GM23338 (cell line): Measurements from ENCODE around the gene SLC25A44. TPM values are rescaled to one million over a fixed set of nuclear protein-coding genes. Genes with fewer than 3 reads are reported as not detected.

Source experiments
- ATAC-seq: fragments of 200-7000 bp; cut with Tn5 transposase; 3 replicates; pipeline ENCODE4 v1.9.1; 2020
- DNase-seq: peaks from one replicate; pipeline ENCODE4 v3.0.0-alpha.2; 2015; ENCODE audit warnings: low spot score
- H2AFZ ChIP-seq: fragments of 200-600 bp; sonication (generic); 2 replicates; pipeline ENCODE4 v1.8.0; 2016; ENCODE audit warnings: antibody characterized with exemption, mild to moderate bottlenecking, moderate library complexity
- H3F3A ChIP-seq: fragments of 200-600 bp; sonication (generic); replicated peaks from 2 replicates; pipeline ENCODE4 v1.8.0; 2017; ENCODE audit warnings: antibody characterized with exemption, mixed run types, low read depth
- H3K27ac ChIP-seq: fragments of 200-600 bp; sonication (generic); 2 replicates; pipeline ENCODE4 v1.6.1; 2016; ENCODE audit warnings: low read depth
- H3K27me3 ChIP-seq: fragments of 200-600 bp; sonication (generic); 2 replicates; pipeline ENCODE4 v1.8.0; 2016; ENCODE audit warnings: mild to moderate bottlenecking, mixed run types, moderate library complexity; ENCODE audit not compliant: insufficient read depth
- H3K36me3 ChIP-seq: fragments of 200-600 bp; sonication (generic); 2 replicates; pipeline ENCODE4 v1.8.0; 2016; ENCODE audit warnings: mild to moderate bottlenecking; ENCODE audit not compliant: insufficient read depth
- H3K4me1 ChIP-seq: fragments of 200-600 bp; sonication (generic); 2 replicates; pipeline ENCODE4 v1.8.0; 2016; ENCODE audit warnings: mild to moderate bottlenecking, moderate library complexity; ENCODE audit not compliant: insufficient read depth
- H3K4me2 ChIP-seq: fragments of 200-600 bp; sonication (generic); 2 replicates; pipeline ENCODE4 v1.7.1; 2017; ENCODE audit warnings: mixed run types
- H3K4me3 ChIP-seq: fragments of 200-600 bp; sonication (generic); 2 replicates; pipeline ENCODE4 v1.6.1; 2016; ENCODE audit warnings: mixed run types
- H3K79me2 ChIP-seq: fragments of 200-600 bp; sonication (generic); replicated peaks from 2 replicates; pipeline ENCODE4 v1.8.0; 2017; ENCODE audit warnings: mild to moderate bottlenecking; ENCODE audit not compliant: insufficient read depth
- H3K9me2 ChIP-seq: fragments of 200-600 bp; sonication (generic); 2 replicates; pipeline ENCODE4 v1.8.0; 2017; ENCODE audit not compliant: insufficient read depth
- H4K20me1 ChIP-seq: fragments of 200-600 bp; sonication (generic); replicated peaks from 2 replicates; pipeline ENCODE4 v1.8.0; 2017; ENCODE audit warnings: mild to moderate bottlenecking; ENCODE audit not compliant: insufficient read depth
- H3K27ac Mint-ChIP-seq: 2 replicates; pipeline ENCODE4 v1.8.0; 2020; ENCODE audit warnings: inconsistent platforms, mild to moderate bottlenecking, moderate library complexity, mixed read lengths
- H3K27me3 Mint-ChIP-seq: 3 replicates; pipeline ENCODE4 v1.8.0; 2022; ENCODE audit warnings: low read depth, mild to moderate bottlenecking, moderate library complexity, mixed read lengths, inconsistent platforms; ENCODE audit not compliant: insufficient read depth, poor library complexity
- H3K36me3 Mint-ChIP-seq: 3 replicates; pipeline ENCODE4 v1.8.0; 2021; ENCODE audit warnings: low read depth, mild to moderate bottlenecking, inconsistent platforms, moderate library complexity, mixed read lengths
- H3K4me1 Mint-ChIP-seq: 3 replicates; pipeline ENCODE4 v1.8.0; 2020; ENCODE audit warnings: mild to moderate bottlenecking, inconsistent platforms, mixed read lengths
- H3K4me3 Mint-ChIP-seq: 3 replicates; pipeline ENCODE4 v1.8.0; 2021; ENCODE audit warnings: moderate library complexity, mild to moderate bottlenecking, inconsistent platforms, mixed read lengths
- H3K9me3 Mint-ChIP-seq: 3 replicates; pipeline ENCODE4 v1.8.0; 2020; ENCODE audit warnings: moderate library complexity, mild to moderate bottlenecking, inconsistent platforms, mixed read lengths
- CREB1 ChIP-seq: fragments of 250-450 bp; sonication (Bioruptor Pico); IDR thresholded peaks from 2 replicates; pipeline ENCODE4 v1.5.0; 2020; ENCODE audit warnings: low read depth, mild to moderate bottlenecking, moderate library complexity
- EZH2phosphoT487 ChIP-seq: fragments of 200-600 bp; sonication (generic); IDR thresholded peaks from one replicate; pipeline ENCODE4 v1.8.1; 2018; ENCODE audit warnings: antibody characterized with exemption; ENCODE audit not compliant: unreplicated experiment
- NANOG ChIP-seq: IDR thresholded peaks from 2 replicates; pipeline ENCODE4 v1.6.1; 2016; ENCODE audit warnings: antibody characterized with exemption, borderline replicate concordance
- STAT1 ChIP-seq: IDR thresholded peaks from one replicate; pipeline ENCODE4 v1.6.1; 2016; ENCODE audit warnings: antibody characterized with exemption; ENCODE audit not compliant: unreplicated experiment
- ZNF331 ChIP-seq: fragments of 250-450 bp; sonication (Bioruptor Pico); IDR thresholded peaks from 2 replicates; pipeline ENCODE4 v1.5.0; 2020; ENCODE audit warnings: low read depth, mild to moderate bottlenecking, moderate library complexity
- polyA plus RNA-seq: library from polyadenylated mRNA; unstranded; fragments of >200 nt; fragmentation: Nextera tagmentation; extraction: Ambion mirVana; gene quantifications from 2 replicates; pipeline ENCODE4 v1.2.1, GENCODE V29; 2016
- total RNA-seq: library from RNA; depleted of rRNA; stranded (reverse); fragments of >200 nt; shearing (Covaris generic); gene quantifications from 2 replicates; pipeline ENCODE4 v1.2.3, GENCODE V29; 2014
- TF ChIP-seq, protein P1 (sequence below), 2 experiments: fragments of 200-600 bp in 1 of 2; sonication (generic) in 1 of 2; conservative IDR thresholded peaks; 2 replicates each; pipeline versions ENCODE4 v1.5.1 to v1.6.1; 2016 to 2017; ENCODE audit warnings: antibody characterized with exemption in 2 of 2, low read depth in 2 of 2, mild to moderate bottlenecking in 2 of 2, moderate library complexity in 1 of 2
- TF ChIP-seq, protein P2 (sequence below): fragments of 250-450 bp; sonication (Bioruptor Pico); IDR thresholded peaks from 2 replicates; pipeline ENCODE4 v1.5.0; 2020; ENCODE audit warnings: mild to moderate bottlenecking, moderate library complexity
- TF ChIP-seq, protein P3 (sequence below): IDR thresholded peaks from 2 replicates; pipeline ENCODE4 v1.6.1; 2016; ENCODE audit warnings: antibody characterized with exemption

SLC25A44 gene
- total and polyA plus RNA-seq, 2 experiments from 2014 or later, result 7.0 to 25.1 TPM

DNA sequence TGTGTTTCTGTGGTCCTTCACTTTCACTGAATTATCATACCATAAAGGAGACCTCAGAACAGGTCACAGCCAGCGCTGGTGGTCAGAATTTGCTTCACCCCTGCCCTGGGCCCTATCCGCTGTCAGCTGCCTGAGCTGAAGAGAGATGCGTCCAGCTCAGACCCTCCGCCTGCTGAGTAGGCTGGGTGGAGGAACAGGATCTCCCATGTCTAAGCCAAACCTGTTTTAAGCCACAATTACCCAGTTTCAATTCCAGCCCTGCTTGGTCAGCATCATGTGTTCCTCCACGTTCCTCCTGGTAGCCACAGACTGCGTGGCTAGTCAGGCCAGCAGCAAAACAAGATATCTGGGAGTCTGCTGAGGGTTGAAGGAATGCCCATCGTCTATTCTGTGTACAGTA lies 34.6 kb downstream of the SLC25A44 start (continued):
- TF ChIP-seq, protein P1, sequence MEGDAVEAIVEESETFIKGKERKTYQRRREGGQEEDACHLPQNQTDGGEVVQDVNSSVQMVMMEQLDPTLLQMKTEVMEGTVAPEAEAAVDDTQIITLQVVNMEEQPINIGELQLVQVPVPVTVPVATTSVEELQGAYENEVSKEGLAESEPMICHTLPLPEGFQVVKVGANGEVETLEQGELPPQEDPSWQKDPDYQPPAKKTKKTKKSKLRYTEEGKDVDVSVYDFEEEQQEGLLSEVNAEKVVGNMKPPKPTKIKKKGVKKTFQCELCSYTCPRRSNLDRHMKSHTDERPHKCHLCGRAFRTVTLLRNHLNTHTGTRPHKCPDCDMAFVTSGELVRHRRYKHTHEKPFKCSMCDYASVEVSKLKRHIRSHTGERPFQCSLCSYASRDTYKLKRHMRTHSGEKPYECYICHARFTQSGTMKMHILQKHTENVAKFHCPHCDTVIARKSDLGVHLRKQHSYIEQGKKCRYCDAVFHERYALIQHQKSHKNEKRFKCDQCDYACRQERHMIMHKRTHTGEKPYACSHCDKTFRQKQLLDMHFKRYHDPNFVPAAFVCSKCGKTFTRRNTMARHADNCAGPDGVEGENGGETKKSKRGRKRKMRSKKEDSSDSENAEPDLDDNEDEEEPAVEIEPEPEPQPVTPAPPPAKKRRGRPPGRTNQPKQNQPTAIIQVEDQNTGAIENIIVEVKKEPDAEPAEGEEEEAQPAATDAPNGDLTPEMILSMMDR (conservative IDR thresholded peaks at IDR 0.05; ENCODE audit: low read depth in 2 of 2), result no peak
- TF ChIP-seq EZH2phosphoT487, result no peak
- TF ChIP-seq ZNF331 (CRISPR knock-in tag), result no peak
- TF ChIP-seq, protein P2, sequence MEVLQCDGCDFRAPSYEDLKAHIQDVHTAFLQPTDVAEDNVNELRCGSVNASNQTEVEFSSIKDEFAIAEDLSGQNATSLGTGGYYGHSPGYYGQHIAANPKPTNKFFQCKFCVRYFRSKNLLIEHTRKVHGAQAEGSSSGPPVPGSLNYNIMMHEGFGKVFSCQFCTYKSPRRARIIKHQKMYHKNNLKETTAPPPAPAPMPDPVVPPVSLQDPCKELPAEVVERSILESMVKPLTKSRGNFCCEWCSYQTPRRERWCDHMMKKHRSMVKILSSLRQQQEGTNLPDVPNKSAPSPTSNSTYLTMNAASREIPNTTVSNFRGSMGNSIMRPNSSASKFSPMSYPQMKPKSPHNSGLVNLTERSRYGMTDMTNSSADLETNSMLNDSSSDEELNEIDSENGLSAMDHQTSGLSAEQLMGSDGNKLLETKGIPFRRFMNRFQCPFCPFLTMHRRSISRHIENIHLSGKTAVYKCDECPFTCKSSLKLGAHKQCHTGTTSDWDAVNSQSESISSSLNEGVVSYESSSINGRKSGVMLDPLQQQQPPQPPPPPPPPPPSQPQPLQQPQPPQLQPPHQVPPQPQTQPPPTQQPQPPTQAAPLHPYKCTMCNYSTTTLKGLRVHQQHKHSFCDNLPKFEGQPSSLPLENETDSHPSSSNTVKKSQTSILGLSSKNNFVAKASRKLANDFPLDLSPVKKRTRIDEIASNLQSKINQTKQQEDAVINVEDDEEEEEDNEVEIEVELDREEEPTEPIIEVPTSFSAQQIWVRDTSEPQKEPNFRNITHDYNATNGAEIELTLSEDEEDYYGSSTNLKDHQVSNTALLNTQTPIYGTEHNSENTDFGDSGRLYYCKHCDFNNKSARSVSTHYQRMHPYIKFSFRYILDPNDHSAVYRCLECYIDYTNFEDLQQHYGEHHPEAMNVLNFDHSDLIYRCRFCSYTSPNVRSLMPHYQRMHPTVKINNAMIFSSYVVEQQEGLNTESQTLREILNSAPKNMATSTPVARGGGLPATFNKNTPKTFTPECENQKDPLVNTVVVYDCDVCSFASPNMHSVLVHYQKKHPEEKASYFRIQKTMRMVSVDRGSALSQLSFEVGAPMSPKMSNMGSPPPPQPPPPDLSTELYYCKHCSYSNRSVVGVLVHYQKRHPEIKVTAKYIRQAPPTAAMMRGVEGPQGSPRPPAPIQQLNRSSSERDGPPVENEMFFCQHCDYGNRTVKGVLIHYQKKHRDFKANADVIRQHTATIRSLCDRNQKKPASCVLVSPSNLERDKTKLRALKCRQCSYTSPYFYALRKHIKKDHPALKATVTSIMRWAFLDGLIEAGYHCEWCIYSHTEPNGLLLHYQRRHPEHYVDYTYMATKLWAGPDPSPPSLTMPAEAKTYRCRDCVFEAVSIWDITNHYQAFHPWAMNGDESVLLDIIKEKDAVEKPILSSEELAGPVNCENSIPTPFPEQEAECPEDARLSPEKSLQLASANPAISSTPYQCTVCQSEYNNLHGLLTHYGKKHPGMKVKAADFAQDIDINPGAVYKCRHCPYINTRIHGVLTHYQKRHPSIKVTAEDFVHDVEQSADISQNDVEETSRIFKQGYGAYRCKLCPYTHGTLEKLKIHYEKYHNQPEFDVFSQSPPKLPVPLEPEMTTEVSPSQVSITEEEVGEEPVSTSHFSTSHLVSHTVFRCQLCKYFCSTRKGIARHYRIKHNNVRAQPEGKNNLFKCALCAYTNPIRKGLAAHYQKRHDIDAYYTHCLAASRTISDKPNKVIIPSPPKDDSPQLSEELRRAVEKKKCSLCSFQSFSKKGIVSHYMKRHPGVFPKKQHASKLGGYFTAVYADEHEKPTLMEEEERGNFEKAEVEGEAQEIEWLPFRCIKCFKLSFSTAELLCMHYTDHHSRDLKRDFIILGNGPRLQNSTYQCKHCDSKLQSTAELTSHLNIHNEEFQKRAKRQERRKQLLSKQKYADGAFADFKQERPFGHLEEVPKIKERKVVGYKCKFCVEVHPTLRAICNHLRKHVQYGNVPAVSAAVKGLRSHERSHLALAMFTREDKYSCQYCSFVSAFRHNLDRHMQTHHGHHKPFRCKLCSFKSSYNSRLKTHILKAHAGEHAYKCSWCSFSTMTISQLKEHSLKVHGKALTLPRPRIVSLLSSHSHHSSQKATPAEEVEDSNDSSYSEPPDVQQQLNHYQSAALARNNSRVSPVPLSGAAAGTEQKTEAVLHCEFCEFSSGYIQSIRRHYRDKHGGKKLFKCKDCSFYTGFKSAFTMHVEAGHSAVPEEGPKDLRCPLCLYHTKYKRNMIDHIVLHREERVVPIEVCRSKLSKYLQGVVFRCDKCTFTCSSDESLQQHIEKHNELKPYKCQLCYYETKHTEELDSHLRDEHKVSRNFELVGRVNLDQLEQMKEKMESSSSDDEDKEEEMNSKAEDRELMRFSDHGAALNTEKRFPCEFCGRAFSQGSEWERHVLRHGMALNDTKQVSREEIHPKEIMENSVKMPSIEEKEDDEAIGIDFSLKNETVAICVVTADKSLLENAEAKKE, result no peak
- no peak for TF ChIP-seq NANOG
- no peak for TF ChIP-seq CREB1

DNA sequence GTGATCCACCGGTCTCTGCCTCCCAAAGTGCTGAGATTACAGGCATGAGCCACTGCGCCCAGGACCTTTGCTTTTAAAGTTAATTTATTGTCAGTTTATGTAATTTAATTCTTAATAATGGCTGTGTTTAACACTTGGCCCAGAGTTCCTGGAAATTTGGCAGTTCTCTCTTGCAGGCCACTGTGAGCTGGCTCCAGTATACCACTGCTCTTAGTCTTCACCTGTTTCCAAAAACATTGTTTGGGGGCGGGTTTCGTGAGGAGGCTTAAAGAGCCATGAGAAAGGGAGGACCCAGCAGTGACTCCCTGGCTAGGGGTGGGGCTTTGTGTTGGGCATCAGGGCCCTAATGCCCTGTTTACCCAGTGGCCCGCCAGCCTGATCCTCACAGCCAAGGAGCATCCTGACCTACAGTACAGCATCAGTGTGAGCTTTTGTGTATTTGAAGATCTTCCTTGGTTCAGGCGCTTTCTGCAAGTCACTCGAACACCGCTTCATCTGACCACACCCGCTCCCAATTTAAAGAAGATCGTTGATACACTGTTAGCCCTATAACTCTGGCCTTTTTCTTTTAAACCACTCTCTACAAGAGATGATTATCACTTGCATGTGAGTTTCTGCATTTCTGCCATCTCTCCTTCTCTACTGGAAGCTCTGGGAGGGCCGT lies 36.0 kb downstream of the SLC25A44 start:
- Histone ChIP-seq H3K27me3 (no peaks in the 10 kb centered on the region), H3K4me2 (no peak overlapping the region), H3K9me2 (no peaks in the 10 kb centered on the region), H3K79me2 (0 out of 2 replicates have a peak, but pooled peaks cover 5% of the 10 kb centered on the region), H2AFZ (no peak overlapping the region), H3K4me3 (no peak overlapping the region), H3K36me3 (peaks cover 11% of the 10 kb centered on the region; the same call in 1 of the 2 replicates), H3F3A (peaks cover 18% of the 10 kb centered on the region), H3K27ac (peak overlapping the region; percentile 47), H4K20me1 (no peaks in the 10 kb centered on the region), H3K4me1 (no peaks in the 10 kb centered on the region)
- no peaks in the 10 kb centered on the region for H3K9me3 Mint-ChIP-seq
- DNase-seq (no peak), ATAC-seq (no peak)
- no peak overlapping the region for H3K27ac Mint-ChIP-seq
- H3K4me1 Mint-ChIP-seq, result peaks cover 4% of the 10 kb centered on the region; the same call in 2 of the 3 replicates
- peaks cover 35% of the 10 kb centered on the region for H3K36me3 Mint-ChIP-seq
- H3K4me3 Mint-ChIP-seq, result no peak overlapping the region
- H3K27me3 Mint-ChIP-seq, result peaks cover 6% of the 10 kb centered on the region
- TF ChIP-seq STAT1 (no peak), CREB1 (no peak), NANOG (no peak)
- TF ChIP-seq, protein P3, sequence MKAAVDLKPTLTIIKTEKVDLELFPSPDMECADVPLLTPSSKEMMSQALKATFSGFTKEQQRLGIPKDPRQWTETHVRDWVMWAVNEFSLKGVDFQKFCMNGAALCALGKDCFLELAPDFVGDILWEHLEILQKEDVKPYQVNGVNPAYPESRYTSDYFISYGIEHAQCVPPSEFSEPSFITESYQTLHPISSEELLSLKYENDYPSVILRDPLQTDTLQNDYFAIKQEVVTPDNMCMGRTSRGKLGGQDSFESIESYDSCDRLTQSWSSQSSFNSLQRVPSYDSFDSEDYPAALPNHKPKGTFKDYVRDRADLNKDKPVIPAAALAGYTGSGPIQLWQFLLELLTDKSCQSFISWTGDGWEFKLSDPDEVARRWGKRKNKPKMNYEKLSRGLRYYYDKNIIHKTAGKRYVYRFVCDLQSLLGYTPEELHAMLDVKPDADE, result no peak
